Peyer's patch (tissue), 4 donors: Measurements from ENCODE around the gene OR8J3. TPM values are rescaled to one million over a fixed set of nuclear protein-coding genes. Genes with fewer than 3 reads are reported as not detected.
"Not testable (repeated sequence)": the region's sequence is repeated elsewhere in the genome, so short reads cannot be mapped to it uniquely, and the experiment has no call there.

Source experiments
- DNase-seq, 3 donors: peaks; one replicate each; pipeline ENCODE4 v3.0.0-alpha.2; 2017 to 2019
- H3K27ac ChIP-seq, 4 donors: fragments of 200-600 bp; sonication (generic); one replicate each; pipeline ENCODE4 v1.5.1; 2016 to 2019
- H3K27me3 ChIP-seq, 2 donors: fragments of 200-600 bp; sonication (generic); one replicate each; pipeline ENCODE4 v1.5.1; 2019
- H3K36me3 ChIP-seq, 3 donors: fragments of 200-600 bp; sonication (generic); one replicate each; pipeline ENCODE4 v1.5.1; 2016 to 2019
- H3K4me1 ChIP-seq, 4 donors: fragments of 200-600 bp; sonication (generic); one replicate each; pipeline ENCODE4 v1.5.1; 2016 to 2019
- H3K4me3 ChIP-seq, 4 donors: fragments of 200-600 bp; sonication (generic); 1 replicate in 3 of 4; 2 replicates in 1 of 4; pipeline ENCODE4 v1.5.1; 2016 to 2019; ENCODE audit warnings: mild to moderate bottlenecking in 1 of 4
- H3K9me3 ChIP-seq, 4 donors: fragments of 200-600 bp; sonication (generic); one replicate each; pipeline ENCODE4 v1.5.1; 2016 to 2019; ENCODE audit warnings: mild to moderate bottlenecking in 1 of 4
- POLR2A ChIP-seq, 2 donors: fragments of 450-650 bp; IDR thresholded peaks; one replicate each; pipeline ENCODE4 v1.5.1; 2017; ENCODE audit warnings: antibody characterized with exemption in 2 of 2, mild to moderate bottlenecking in 2 of 2, moderate library complexity in 2 of 2
- total RNA-seq, 4 donors: library from RNA; depleted of rRNA; stranded (reverse); fragments of >200 nt; gene quantifications; one replicate each; pipeline ENCODE4 v1.1.0, GENCODE V29; 2016
- TF ChIP-seq, protein P1 (sequence below), 6 experiments: fragments of 450-650 bp in 4 of 6; fragments of 200-600 bp in 2 of 6; sonication (generic) in 1 of 6; IDR thresholded peaks; one replicate each; pipeline ENCODE4 v1.5.1; 2017 to 2019; ENCODE audit warnings: antibody characterized with exemption in 6 of 6, mild to moderate bottlenecking in 3 of 6, moderate library complexity in 1 of 6

The OR8J3 gene
- total RNA-seq, 4 donors from 2014 or later, result not detected

DNA sequence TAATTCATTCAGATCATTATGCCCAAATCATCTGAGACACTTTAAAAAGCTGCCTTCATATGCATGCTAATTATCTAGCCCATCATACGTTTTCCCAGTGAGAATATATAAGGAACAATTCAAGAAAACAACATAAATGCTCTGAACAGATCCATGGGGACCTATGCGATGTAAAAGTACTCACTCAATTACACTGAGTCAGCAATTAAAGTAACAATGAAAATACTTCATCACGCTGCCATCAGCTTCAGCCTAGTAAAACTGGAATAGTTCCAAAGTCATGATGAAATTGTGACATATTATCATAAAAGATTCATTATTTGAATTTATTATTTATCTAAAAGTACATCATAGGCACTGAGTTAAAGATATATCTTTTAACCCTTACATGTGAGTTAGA lies 23.8 kb upstream of the OR8J3 start:
- TF ChIP-seq POLR2A (IDR thresholded peaks at IDR 0.05), result no peak
- TF ChIP-seq, protein P1, sequence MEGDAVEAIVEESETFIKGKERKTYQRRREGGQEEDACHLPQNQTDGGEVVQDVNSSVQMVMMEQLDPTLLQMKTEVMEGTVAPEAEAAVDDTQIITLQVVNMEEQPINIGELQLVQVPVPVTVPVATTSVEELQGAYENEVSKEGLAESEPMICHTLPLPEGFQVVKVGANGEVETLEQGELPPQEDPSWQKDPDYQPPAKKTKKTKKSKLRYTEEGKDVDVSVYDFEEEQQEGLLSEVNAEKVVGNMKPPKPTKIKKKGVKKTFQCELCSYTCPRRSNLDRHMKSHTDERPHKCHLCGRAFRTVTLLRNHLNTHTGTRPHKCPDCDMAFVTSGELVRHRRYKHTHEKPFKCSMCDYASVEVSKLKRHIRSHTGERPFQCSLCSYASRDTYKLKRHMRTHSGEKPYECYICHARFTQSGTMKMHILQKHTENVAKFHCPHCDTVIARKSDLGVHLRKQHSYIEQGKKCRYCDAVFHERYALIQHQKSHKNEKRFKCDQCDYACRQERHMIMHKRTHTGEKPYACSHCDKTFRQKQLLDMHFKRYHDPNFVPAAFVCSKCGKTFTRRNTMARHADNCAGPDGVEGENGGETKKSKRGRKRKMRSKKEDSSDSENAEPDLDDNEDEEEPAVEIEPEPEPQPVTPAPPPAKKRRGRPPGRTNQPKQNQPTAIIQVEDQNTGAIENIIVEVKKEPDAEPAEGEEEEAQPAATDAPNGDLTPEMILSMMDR (IDR thresholded peaks at IDR 0.05), result no peak
- H3K36me3 ChIP-seq, result no peaks in the 10 kb centered on the region
- no peak overlapping the region for H3K27ac ChIP-seq
- no peak overlapping the region for H3K4me3 ChIP-seq
- H3K27me3 ChIP-seq, result no peaks in the 10 kb centered on the region
- no peaks in the 10 kb centered on the region for H3K4me1 ChIP-seq
- DNase-seq, result no peak
- peaks cover 0 to 3% (median 0%) of the 10 kb centered on the region in 4 donors for H3K9me3 ChIP-seq

DNA sequence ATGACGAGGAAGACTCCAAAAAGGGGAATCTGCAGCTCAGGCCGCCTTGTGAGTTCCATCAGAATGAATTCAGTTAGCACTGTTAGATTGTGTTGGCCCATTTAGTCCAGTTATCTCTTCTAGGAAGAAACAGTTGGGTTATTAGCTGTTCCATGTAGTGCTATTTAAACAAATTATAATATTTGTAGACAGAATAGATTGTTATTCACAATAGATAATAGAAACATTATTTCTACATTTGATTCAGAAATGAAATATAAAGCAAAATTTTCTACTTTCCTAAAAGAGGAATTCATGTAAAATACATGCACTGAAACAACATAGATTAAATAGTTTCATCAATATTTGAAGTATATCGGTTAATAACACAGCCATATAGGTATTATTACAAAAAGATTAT lies 20.2 kb upstream of the OR8J3 start, which contains the start of gene OR8K5:
TSS of gene OR8K5 (minus strand) at position 101 of the 400 bp plus-strand sequence. CDS start at position 101, 0 bp downstream.
- H3K27ac ChIP-seq, result no peak within 1 kb of the TSS
- no peaks in the 10 kb centered on the region for H3K27me3 ChIP-seq
- H3K36me3 ChIP-seq, result no peaks in the 10 kb centered on the region
- H3K4me1 ChIP-seq, result no peaks in the 10 kb centered on the region
- no peak for TF ChIP-seq POLR2A (IDR thresholded peaks at IDR 0.05)
- TF ChIP-seq, protein P1 (IDR thresholded peaks at IDR 0.05), result no peak
- no peaks in the 10 kb centered on the region for H3K9me3 ChIP-seq
- H3K4me3 ChIP-seq, result no peak within 1 kb of the TSS
- DNase-seq, result no peak

DNA sequence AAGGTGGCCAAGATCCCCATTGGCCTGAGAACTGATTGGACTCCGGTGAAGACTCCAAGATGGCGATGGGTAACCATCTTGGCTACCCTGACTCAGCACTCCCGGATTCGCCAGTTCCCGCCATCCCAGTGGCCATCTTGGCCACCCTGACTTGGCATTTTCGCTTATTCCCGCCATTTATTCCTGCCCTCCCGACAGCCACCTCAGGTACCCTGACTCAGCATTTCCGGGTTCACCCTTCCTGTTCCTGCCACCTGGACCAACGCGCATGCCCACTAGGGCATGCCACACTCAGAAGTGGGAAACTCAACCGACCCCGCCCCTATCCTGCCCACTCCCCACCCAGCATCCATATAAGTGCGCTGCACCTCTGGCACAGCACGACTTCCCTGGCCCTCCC lies 12.3 kb upstream of the OR8J3 start:
- H3K36me3 ChIP-seq, result no peaks in the 10 kb centered on the region
- H3K27me3 ChIP-seq, result no peaks in the 10 kb centered on the region
- peaks cover 0 to 10% (median 0%) of the 10 kb centered on the region in 4 donors for H3K9me3 ChIP-seq
- H3K4me1 ChIP-seq, result no peaks in the 10 kb centered on the region
- no peak for TF ChIP-seq POLR2A (IDR thresholded peaks at IDR 0.05)
- TF ChIP-seq, protein P1 (IDR thresholded peaks at IDR 0.05), result no peak
- H3K4me3 ChIP-seq, result no peak overlapping the region
- DNase-seq, result no peak
- H3K27ac ChIP-seq, result no peak overlapping the region

DNA sequence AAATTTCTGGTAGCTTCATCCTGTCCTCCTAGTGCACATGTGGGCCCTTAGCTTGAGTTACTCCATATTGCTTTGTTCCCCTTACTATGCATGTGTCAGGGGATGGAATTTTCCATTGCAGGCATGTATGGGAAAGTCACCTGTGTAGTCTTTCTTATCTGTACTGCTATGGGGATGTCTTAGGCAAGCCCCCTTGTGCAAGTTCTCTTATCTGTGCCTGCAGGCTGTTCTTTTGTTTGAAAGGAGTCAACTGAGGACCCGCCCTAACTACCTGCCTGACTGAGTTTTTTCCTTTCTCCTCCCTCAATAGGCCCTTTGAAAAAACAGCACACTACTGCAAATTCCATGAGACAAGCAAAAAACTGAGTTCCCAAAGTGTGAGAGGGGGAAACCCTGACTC lies 11.4 kb upstream of the OR8J3 start:
- Histone ChIP-seq H3K9me3 (peaks cover 0 to 10% (median 0%) of the 10 kb centered on the region in 4 donors), H3K4me1 (no peaks in the 10 kb centered on the region), H3K27me3 (no peaks in the 10 kb centered on the region), H3K4me3 (no peak overlapping the region), H3K27ac (no peak overlapping the region), H3K36me3 (no peaks in the 10 kb centered on the region)
- DNase-seq, result no peak
- no peak for TF ChIP-seq POLR2A (IDR thresholded peaks at IDR 0.05)
- TF ChIP-seq, protein P1 (IDR thresholded peaks at IDR 0.05), result no peak

DNA sequence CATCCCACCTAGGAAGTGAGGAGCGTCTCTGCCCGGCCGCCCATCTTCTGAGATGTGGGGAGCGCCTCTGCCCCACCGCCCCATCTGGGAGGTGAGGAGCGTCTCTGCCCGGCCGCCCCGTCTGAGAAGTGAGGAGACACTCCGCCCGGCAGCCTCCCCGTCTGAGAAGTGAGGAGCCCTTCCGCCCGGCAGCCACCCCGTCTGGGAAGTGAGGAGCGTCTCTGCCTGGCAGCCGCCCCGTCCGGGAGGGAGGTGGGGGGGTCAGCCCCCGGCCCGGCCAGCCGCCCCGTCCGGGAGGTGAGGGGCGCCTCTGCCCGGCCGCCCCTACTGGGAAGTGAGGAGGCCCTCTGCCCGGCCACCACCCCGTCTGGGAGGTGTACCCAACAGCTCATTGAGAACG lies 3.7 kb upstream of the OR8J3 start:
- H3K27ac ChIP-seq, H3K27me3 ChIP-seq, H3K9me3 ChIP-seq, H3K4me3 ChIP-seq, H3K36me3 ChIP-seq, H3K4me1 ChIP-seq, DNase-seq: not testable (repeated sequence)

DNA sequence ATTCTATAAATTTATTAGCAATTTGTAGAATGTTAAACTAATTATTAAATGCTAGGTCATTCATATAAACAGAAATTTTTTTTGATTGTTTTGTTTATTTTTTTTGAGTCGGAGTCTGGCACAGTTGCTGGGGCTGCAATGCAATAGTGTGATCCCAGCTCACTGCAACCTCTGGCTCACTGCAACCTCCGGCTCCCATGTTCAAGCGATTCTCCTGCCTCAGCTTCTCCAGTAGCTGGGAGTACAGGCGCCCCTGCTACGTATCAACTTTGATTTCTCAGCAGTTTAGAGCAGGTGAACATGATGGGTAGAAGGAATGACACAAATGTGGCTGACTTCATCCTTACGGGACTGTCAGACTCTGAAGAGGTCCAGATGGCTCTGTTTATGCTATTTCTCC lies 17.9 kb downstream of the OR8J3 start, which contains the start of gene OR8H3:
TSS of gene OR8H3 (plus strand) at position 301 of the 400 bp plus-strand sequence. CDS start at position 301, 0 bp downstream.
- no peak for TF ChIP-seq POLR2A (IDR thresholded peaks at IDR 0.05)
- TF ChIP-seq, protein P1 (IDR thresholded peaks at IDR 0.05), result no peak
- Histone ChIP-seq H3K27ac (no peak within 1 kb of the TSS), H3K9me3 (peaks cover 0 to 4% (median 0%) of the 10 kb centered on the region in 4 donors), H3K27me3 (no peaks in the 10 kb centered on the region), H3K36me3 (no peaks in the 10 kb centered on the region), H3K4me3 (no peak within 1 kb of the TSS), H3K4me1 (no peaks in the 10 kb centered on the region)
- DNase-seq, result no peak
